ENCODE measurements around the gene MRRF.

Gene MRRF

DNA sequence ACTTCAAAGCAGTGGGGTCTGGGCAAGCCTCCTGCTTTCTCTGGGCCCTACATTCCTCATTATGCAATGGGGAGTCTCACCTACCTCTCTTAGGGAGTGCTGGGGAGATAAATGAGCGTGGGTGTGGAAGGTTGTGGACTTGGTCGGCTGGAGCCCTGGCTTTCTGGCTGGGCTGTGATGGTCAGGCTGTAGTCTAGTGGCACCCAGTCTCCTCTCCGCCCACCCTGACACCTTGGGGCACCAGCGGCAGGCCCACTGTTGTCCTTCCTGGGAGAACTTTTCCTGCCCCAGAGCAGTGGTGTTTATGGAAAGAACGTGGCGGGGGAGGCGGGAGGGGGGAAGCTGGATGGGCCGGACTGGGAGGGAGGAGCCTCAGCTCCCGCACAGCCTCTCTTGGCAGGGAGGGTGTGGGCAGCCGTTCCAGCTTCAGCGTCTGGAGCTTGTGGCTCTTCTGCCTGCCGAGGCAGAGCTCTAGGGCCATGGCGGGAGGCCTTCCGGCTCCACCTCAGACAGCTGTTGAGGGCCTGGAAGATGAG is 110.3 kb downstream of the MRRF start:
- Histone ChIP-seq H3K79me2 (ENCODE audit: control insufficient read depth, low read length) (no peaks in the 10 kb centered on the region), H3F3A (ENCODE audit: control insufficient read depth, insufficient read depth) (no peaks in the 10 kb centered on the region), H3K4me3 (ENCODE audit: low read length) (no peak overlapping the region), H3K27ac (ENCODE audit: low read depth, low read length) (no peak overlapping the region), H3K27me3 (ENCODE audit: control insufficient read depth, low read length) (0 out of 2 replicates have a peak, but pooled peaks cover 6% of the 10 kb centered on the region), H3K36me3 (ENCODE audit: control insufficient read depth, low read length) (no peaks in the 10 kb centered on the region), H3K4me2 (ENCODE audit: low read length) (no peak overlapping the region), H3K4me1 (ENCODE audit: control insufficient read depth, low read length) (peaks cover 34% of the 10 kb centered on the region), H3K9me3 (ENCODE audit: control insufficient read depth, insufficient read depth, low read length) (peaks cover 8% of the 10 kb centered on the region), H3K9me2 (replicated peaks; ENCODE audit: control insufficient read depth, low read length) (no peaks in the 10 kb centered on the region), H4K20me1 (ENCODE audit: control insufficient read depth, insufficient read depth, low read depth, low read length) (no peaks in the 10 kb centered on the region)
- TF ChIP-seq, protein P1, sequence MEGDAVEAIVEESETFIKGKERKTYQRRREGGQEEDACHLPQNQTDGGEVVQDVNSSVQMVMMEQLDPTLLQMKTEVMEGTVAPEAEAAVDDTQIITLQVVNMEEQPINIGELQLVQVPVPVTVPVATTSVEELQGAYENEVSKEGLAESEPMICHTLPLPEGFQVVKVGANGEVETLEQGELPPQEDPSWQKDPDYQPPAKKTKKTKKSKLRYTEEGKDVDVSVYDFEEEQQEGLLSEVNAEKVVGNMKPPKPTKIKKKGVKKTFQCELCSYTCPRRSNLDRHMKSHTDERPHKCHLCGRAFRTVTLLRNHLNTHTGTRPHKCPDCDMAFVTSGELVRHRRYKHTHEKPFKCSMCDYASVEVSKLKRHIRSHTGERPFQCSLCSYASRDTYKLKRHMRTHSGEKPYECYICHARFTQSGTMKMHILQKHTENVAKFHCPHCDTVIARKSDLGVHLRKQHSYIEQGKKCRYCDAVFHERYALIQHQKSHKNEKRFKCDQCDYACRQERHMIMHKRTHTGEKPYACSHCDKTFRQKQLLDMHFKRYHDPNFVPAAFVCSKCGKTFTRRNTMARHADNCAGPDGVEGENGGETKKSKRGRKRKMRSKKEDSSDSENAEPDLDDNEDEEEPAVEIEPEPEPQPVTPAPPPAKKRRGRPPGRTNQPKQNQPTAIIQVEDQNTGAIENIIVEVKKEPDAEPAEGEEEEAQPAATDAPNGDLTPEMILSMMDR (IDR thresholded peaks at IDR 0.05; ENCODE audit: low read depth, low read length, poor library complexity, severe bottlenecking) = no peak
- no peak for TF ChIP-seq EZH2phosphoT487 (IDR thresholded peaks at IDR 0.05; ENCODE audit: borderline replicate concordance, low read length)

DNA sequence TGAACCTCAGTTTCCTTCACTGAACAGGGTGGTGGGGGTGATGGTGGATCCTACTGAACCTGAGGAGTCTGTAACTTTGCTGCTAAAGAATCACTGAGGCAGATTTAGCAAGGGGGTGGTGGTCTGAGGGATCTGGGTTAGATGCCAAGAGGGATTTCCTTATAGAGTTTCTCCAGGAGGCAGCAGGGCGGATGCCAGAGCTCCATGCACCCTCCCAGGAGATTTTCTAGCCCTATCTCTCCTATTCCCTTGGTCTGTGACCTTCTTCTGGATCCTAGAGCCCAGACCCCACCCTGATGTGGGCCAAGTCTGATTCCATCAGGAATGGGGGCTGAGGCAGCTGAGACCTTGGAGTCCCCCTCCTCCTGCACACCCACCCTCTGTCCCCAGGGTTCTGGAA is 112.1 kb downstream of the MRRF start:
- no peaks in the 10 kb centered on the region for H4K20me1 ChIP-seq (ENCODE audit: control insufficient read depth, insufficient read depth, low read depth, low read length)
- H3K36me3 ChIP-seq (ENCODE audit: control insufficient read depth, low read length) = no peaks in the 10 kb centered on the region
- H3K79me2 ChIP-seq (ENCODE audit: control insufficient read depth, low read length) = no peaks in the 10 kb centered on the region
- H3K27ac ChIP-seq (ENCODE audit: low read depth, low read length) = no peak overlapping the region
- TF ChIP-seq EZH2phosphoT487 (IDR thresholded peaks at IDR 0.05; ENCODE audit: borderline replicate concordance, low read length) = no peak
- TF ChIP-seq, protein P1 (IDR thresholded peaks at IDR 0.05; ENCODE audit: low read depth, low read length, poor library complexity, severe bottlenecking) = no peak
- peaks cover 19% of the 10 kb centered on the region for H3K4me1 ChIP-seq (ENCODE audit: control insufficient read depth, low read length)
- peaks cover 10% of the 10 kb centered on the region for H3K9me3 ChIP-seq (ENCODE audit: control insufficient read depth, insufficient read depth, low read length)
- no peak overlapping the region for H3K4me3 ChIP-seq (ENCODE audit: low read length)
- 0 out of 2 replicates have a peak, but pooled peaks cover 2% of the 10 kb centered on the region for H3K27me3 ChIP-seq (ENCODE audit: control insufficient read depth, low read length)
- H3K4me2 ChIP-seq (ENCODE audit: low read length) = no peak overlapping the region
- H3F3A ChIP-seq (ENCODE audit: control insufficient read depth, insufficient read depth) = no peaks in the 10 kb centered on the region
- no peaks in the 10 kb centered on the region for H3K9me2 ChIP-seq (replicated peaks; ENCODE audit: control insufficient read depth, low read length)

DNA sequence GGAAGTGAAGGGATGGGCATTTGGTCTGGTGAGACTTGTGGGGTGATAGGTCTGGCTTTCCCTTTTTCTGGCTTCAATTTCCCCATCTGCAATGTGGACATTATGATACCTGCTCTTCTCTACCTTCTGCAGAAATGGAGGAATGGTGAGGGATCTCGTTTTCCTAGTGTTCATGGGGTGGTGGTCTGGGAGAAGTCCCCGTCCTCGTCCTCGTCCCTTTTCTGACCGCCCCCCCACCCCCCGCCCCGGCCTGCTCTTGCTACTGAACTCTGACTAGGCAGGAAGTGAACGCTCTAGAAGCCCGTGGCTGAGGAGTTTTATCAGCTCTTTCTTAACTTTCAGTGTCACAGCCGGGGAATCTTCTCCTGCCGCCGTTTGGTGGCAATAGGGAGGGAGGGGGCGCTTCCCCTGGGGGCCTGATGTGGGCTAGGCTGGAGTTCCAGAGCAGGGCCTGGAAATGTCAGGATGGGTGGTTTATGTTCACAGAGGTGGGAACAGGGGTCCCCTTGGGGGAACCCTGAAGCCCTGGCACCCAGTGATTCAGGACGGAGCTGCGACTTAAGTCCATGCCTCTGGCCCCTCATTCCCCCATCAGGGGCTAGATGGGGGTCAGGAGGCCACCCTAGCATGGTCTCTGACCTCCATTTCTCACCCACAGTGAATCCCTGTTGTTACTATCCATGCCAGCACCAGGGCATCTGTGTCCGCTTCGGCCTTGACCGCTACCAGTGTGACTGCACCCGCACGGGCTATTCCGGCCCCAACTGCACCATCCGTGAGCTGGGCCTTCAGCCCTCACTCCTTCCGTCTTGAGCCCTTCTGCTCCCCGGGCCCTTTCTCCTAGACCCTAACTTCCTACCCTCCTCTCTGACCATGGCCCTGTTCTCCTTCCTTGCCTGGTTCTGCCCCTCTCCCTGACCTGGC is 112.8 kb downstream of the MRRF start:
- H3K27ac ChIP-seq (ENCODE audit: low read depth, low read length) = no peak overlapping the region
- peaks cover 19% of the 10 kb centered on the region for H3K4me1 ChIP-seq (ENCODE audit: control insufficient read depth, low read length)
- H4K20me1 ChIP-seq (ENCODE audit: control insufficient read depth, insufficient read depth, low read depth, low read length) = no peaks in the 10 kb centered on the region
- no peaks in the 10 kb centered on the region for H3K36me3 ChIP-seq (ENCODE audit: control insufficient read depth, low read length)
- no peak overlapping the region for H3K4me2 ChIP-seq (ENCODE audit: low read length)
- H3K27me3 ChIP-seq (ENCODE audit: control insufficient read depth, low read length) = no peaks in the 10 kb centered on the region
- H3K4me3 ChIP-seq (ENCODE audit: low read length) = no peak overlapping the region
- TF ChIP-seq, protein P1 (IDR thresholded peaks at IDR 0.05; ENCODE audit: low read depth, low read length, poor library complexity, severe bottlenecking) = no peak
- TF ChIP-seq EZH2phosphoT487 (IDR thresholded peaks at IDR 0.05; ENCODE audit: borderline replicate concordance, low read length) = no peak
- H3K9me3 ChIP-seq (ENCODE audit: control insufficient read depth, insufficient read depth, low read length) = peaks cover 10% of the 10 kb centered on the region
- H3K9me2 ChIP-seq (replicated peaks; ENCODE audit: control insufficient read depth, low read length) = no peaks in the 10 kb centered on the region
- no peaks in the 10 kb centered on the region for H3F3A ChIP-seq (ENCODE audit: control insufficient read depth, insufficient read depth)
- no peaks in the 10 kb centered on the region for H3K79me2 ChIP-seq (ENCODE audit: control insufficient read depth, low read length)

Data from DOHH2 (cell line).